Dedifferentiated amniotic fluid mesenchymal stem cell (primary cell): Measurements from ENCODE around the gene TMCO1.
"Not testable (repeated sequence)": the region's sequence is repeated elsewhere in the genome, so short reads cannot be mapped to it uniquely, and the experiment has no call there.

Experiments used
- DNase-seq: peaks from one replicate; pipeline ENCODE4 v3.0.0-alpha.2; 2016; ENCODE audit errors: extremely low spot score

TMCO1 gene

GRCh38 chr1:165686971-165687433, 81.7 kb downstream of the TMCO1 start:
- no peak for DNase-seq

GRCh38 chr1:165686121-165686970, 82.3 kb downstream of the TMCO1 start:
- DNase-seq: no peak

- DNase-seq: no peak
Observed at GRCh38 chr1:165683848-165684485, 84.7 kb downstream of the TMCO1 start.

- not testable (repeated sequence) for DNase-seq
Observed at GRCh38 chr1:165680773-165681172, 87.9 kb downstream of the TMCO1 start.

- no peak for DNase-seq
Observed at GRCh38 chr1:165680303-165680702, 88.4 kb downstream of the TMCO1 start.

- no peak for DNase-seq
Observed at GRCh38 chr1:165679282-165680036, 89.2 kb downstream of the TMCO1 start.

- no peak for DNase-seq
Observed at GRCh38 chr1:165678509-165678908, 90.2 kb downstream of the TMCO1 start.
